ENCODE measurements around the gene EXOC2. TPM values are rescaled to one million over a fixed set of nuclear protein-coding genes. Genes with fewer than 3 reads are reported as not detected.

Gene EXOC2
- total and polyA plus RNA-seq, 2 experiments from 2014 or later: 28.9 to 29.2 TPM

GRCh38 chr6:511488-512137, 181.3 kb downstream of the EXOC2 start:
- no peaks in the 10 kb centered on the region for H3K36me3 ChIP-seq
- no peak overlapping the region for H3K4me3 ChIP-seq
- no peaks in the 10 kb centered on the region for H3K27me3 ChIP-seq
- no peak for DNase-seq (ENCODE audit: low read depth in 1 of 2, low spot score in 1 of 2)
- H3K27ac ChIP-seq: no peak overlapping the region
- no peak for TF ChIP-seq CTCF (IDR thresholded peaks at IDR 0.05; ENCODE audit: low read depth, low read length)
- H3K9me3 ChIP-seq (ENCODE audit: low read depth): no peaks in the 10 kb centered on the region
- H3K4me1 ChIP-seq (ENCODE audit: low read depth): peaks cover 4% of the 10 kb centered on the region

GRCh38 chr6:509676-510075, 183.3 kb downstream of the EXOC2 start:
- no peaks in the 10 kb centered on the region for H3K9me3 ChIP-seq (ENCODE audit: low read depth)
- no peak overlapping the region for H3K27ac ChIP-seq
- no peak for TF ChIP-seq CTCF (IDR thresholded peaks at IDR 0.05; ENCODE audit: low read depth, low read length)
- DNase-seq (ENCODE audit: low read depth in 1 of 2, low spot score in 1 of 2): no peak
- peaks cover 4% of the 10 kb centered on the region for H3K4me1 ChIP-seq (ENCODE audit: low read depth)
- H3K36me3 ChIP-seq: no peaks in the 10 kb centered on the region
- H3K27me3 ChIP-seq: no peaks in the 10 kb centered on the region
- H3K4me3 ChIP-seq: no peak overlapping the region

GRCh38 chr6:508614-509013, 184.3 kb downstream of the EXOC2 start:
- H3K27ac ChIP-seq: no peak overlapping the region
- H3K9me3 ChIP-seq (ENCODE audit: low read depth): no peaks in the 10 kb centered on the region
- TF ChIP-seq CTCF (IDR thresholded peaks at IDR 0.05; ENCODE audit: low read depth, low read length): no peak
- no peak overlapping the region for H3K4me3 ChIP-seq
- H3K4me1 ChIP-seq (ENCODE audit: low read depth): peaks cover 4% of the 10 kb centered on the region
- no peaks in the 10 kb centered on the region for H3K36me3 ChIP-seq
- no peaks in the 10 kb centered on the region for H3K27me3 ChIP-seq
- DNase-seq (ENCODE audit: low read depth in 1 of 2, low spot score in 1 of 2): no peak

- no peak overlapping the region for H3K4me3 ChIP-seq
- DNase-seq (ENCODE audit: low read depth in 1 of 2, low spot score in 1 of 2): no peak
- no peaks in the 10 kb centered on the region for H3K36me3 ChIP-seq
- H3K27me3 ChIP-seq: no peaks in the 10 kb centered on the region
- no peak for TF ChIP-seq CTCF (IDR thresholded peaks at IDR 0.05; ENCODE audit: low read depth, low read length)
- peaks cover 4% of the 10 kb centered on the region for H3K4me1 ChIP-seq (ENCODE audit: low read depth)
- H3K27ac ChIP-seq: no peak overlapping the region
- no peaks in the 10 kb centered on the region for H3K9me3 ChIP-seq (ENCODE audit: low read depth)
These were observed 184.9 kb downstream of the EXOC2 start for GRCh38 chr6:508006-508405.

GRCh38 chr6:506920-507622, 185.9 kb downstream of the EXOC2 start:
- no peak for DNase-seq (ENCODE audit: low read depth in 1 of 2, low spot score in 1 of 2)
- no peak overlapping the region for H3K4me3 ChIP-seq
- TF ChIP-seq CTCF (IDR thresholded peaks at IDR 0.05; ENCODE audit: low read depth, low read length): no peak

More at GRCh38 chr6:506920-507622, 185.9 kb downstream of the EXOC2 start:
- Histone ChIP-seq H3K27me3 (no peaks in the 10 kb centered on the region), H3K36me3 (no peaks in the 10 kb centered on the region), H3K9me3 (ENCODE audit: low read depth) (no peaks in the 10 kb centered on the region), H3K27ac (no peak overlapping the region), H3K4me1 (ENCODE audit: low read depth) (peaks cover 4% of the 10 kb centered on the region)
